ENCODE results near the gene SRP14.
"Not testable (repeated sequence)": the region's sequence is repeated elsewhere in the genome, so short reads cannot be mapped to it uniquely, and the experiment has no call there.

The SRP14 gene

DNA sequence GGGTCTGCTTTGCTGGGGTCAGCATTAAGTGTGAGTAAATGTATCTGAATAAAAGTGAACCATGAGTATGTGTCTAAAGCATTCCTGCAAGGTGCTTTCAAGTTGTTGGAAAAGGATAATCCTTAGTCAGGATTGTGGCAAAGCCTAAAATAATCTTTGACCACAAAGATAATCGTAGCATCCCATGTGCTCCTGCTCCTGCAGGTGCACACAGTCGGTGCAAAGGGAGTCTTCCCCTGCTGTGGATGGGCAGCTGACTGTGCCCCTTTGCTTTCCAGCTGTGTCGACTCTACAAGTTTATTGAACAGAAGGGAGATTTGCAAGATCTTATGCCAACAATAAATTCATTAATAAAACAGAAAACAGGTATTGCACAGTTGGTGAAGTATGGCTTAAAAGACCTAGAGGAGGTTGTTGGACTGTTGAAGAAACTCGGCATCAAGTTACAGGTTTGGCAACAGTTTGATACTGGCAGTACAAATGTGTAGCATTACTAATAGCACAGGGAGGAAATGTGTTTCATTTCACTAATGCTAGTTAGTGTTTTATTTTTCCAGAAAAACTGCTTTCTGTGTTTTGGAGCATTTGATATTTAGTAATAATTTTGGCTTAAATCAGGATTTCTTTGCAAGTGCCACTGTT, 22.6 kb downstream of the SRP14 start:
- no peak for DNase-seq

DNA sequence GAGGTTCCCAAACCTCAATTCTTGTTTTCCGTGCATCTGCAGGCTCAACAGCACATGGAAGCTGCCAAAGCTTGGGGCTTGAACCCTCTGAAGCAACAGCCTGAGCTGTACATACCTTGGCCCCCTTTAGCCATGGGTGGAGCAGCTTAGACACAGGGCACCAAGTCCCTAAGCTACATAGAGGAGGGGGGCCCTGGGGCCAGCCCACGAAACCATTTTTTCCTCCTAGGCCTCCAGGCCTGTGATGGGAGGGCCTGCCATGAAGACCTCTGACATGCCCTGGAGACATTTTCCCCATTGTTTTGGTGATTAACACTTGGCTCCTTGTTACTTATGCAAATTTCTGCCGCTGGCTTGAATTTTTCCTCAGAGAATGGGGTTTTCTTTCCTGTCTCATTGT, 24.6 kb downstream of the SRP14 start:
- DNase-seq: no peak

DNA sequence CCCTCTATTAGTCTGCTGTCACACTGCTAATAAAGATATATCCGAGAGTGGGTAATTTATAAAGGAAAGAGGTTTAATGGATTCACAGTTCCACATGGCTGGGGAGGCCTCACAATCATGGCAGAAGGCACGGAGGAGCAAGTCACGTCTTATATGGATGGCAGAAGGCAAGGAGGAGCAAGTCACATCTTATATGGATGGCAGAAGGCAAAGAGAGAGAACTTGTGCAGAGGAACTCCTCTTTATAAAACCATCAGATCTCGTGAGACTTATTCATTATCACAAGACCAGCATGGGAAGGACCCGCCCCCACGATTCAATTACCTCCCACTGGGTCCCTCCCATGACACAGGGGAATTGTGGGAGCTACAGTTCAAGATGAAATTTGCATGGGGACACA, 25.6 kb downstream of the SRP14 start:
- not testable (repeated sequence) for DNase-seq

DNA sequence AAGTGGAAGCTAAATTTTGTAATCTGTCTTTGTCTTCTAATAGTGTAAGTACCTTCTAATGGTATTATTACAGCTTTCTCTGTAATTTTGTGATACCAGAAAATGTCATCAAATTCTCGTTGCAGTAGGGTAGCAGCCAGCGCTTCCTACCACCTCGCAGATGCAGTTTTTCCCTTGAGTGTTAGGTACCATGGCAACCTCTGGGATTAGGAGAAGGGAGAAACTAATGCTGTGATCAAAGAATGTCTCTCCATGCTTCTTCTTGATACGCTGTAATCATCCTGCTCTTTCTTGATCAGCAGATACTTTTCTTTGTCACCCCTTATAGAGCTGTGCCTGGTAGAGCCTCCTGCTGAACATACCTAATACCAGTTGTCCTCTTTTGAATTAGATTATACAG, 27.7 kb downstream of the SRP14 start:
- no peak for DNase-seq

DNA sequence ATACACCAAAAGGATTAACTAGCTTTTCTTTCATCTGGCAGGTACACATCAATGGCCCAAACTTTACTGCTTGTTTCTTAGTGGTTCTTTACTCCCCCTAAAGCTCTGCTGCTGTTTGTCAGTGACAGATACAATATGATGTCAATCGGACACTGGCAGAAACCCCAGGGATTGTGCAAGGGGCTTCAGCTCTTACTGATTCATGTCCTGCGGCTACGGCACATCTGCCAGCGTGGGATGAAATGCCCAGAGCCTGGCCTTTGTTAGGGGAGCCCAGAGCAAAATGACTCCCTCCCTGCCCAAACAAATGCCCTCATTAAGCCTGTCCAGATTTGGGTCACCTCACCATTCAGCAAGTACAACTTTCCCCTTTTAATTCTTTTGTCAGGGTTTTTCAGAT, 28.3 kb downstream of the SRP14 start:
- no peak for DNase-seq

DNA sequence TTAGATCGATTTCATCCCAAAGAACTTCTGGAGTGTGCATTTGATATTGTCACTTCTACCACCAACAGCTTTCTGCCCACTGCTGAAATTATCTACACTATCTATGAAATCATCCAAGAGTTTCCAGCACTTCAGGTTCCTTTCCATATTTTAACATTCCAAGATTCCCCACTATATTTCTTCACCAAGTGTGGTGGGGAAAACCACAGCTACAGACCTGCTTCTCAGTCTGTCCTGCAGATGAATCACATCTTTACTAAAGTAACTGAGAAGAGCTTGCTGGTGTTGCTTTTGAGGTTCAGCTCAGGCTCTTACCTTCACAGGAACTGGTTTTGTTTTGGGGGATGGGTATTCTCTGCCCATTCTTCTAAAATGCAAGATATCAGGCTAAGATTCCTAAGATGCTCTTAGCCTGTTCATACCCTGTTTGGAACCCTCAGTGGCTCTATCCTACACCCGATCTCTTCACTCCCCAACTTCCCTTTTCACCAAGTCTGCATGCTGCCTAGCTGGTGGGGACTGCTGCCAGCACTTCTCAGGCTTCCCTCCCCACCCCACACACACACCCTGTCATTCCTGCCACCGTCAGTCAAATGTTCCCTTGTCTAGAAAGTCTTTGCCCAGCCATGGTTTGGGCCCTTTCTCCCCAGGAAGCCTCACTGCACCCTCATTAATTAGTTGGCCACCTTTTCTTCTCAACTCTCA, 30.8 kb downstream of the SRP14 start:
- no peak for DNase-seq

DNA sequence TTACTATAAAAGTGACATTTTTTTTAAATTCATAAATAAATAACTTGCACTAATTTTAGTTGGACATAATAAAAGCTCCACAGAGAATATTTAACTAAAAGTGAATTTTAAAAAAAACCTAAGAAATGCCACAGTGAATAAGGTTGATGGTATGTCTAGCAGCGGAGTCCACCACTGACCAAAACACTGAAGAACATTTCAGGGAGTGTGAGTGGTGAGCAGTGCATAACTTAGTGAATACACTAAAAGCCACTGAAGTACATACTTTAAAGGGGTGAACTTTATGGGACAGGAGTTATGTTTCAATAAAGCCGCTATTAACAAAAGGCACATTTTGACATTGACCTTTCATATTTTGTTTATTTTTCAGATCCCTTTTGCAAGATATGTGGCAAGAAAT, 32.3 kb downstream of the SRP14 start:
- DNase-seq: no peak

DNA sequence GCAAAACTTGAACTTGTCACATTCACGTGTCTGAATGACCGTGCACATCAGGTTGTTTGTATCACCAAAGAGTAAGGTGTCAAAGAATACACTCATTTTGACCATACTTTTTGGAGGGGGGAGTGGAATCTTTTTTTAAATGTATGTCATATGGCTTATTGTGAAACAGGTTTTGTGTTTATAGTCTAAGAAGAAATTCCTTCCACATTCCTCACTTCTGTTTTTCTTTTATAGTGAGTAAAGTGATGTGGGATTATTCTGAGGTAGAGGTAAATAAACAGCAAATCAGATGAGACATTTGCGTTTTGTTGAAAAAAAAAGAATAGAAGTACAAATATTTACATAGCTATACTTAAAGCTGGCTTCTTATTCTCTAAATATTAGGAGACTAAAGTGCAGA, 33.0 kb downstream of the SRP14 start:
- no peak for DNase-seq

DNA sequence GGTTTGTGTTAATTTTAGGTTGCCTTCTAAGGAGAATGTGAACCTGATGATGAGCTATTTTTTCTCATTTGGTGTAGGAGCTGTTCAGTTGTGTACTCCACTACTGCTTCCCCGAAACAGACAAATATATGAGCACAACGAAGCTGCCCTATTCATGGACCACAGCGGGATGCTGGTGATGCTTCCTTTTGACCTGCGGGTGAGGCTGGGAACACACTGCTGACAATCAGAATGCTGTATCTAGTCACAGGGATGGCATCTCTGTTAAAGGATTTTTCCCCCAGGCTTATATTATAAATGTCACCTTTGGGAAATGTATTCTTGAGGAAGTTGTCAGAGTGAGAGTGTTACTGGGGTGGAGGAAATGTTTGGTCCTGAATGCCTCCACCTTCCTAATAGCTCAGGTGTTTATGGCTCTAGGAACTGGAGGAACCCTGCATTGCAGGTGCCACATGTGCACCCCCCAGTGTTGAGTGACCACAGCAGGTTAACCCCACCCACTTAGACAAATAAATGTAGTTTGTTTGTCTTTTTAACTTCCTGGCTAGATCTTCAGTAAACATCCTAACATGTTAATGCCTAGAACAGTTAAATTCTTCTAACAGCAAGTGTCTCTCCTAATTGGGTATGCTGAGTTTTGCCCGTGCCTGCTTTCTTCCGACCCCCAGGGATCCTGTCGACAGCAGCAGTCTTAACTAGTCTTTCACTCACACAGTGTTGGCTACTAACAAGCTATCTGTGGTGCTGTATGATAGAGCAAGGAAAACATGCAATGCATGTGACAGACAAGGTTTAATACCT, 35.7 kb downstream of the SRP14 start:
- DNase-seq: no peak

DNA sequence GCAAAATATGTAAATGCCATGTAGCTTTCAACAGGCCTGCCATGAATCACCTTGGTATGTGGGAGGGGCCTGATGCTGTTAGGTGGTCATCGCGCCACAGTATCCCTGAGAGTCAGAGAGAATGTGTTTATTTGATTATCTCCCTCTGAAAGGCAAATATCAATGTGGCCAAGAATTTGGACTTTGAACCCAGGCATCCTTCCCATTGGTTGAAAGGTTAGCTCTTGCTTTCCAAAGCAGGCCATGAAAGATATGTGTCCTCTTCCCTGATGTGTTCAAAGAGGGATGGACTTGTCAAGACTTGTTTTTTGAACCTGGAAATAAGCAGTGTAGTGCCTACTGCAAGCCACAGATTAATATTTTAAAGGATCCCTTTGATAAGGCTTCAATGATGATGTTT, 36.7 kb downstream of the SRP14 start:
- DNase-seq: no peak

DNA sequence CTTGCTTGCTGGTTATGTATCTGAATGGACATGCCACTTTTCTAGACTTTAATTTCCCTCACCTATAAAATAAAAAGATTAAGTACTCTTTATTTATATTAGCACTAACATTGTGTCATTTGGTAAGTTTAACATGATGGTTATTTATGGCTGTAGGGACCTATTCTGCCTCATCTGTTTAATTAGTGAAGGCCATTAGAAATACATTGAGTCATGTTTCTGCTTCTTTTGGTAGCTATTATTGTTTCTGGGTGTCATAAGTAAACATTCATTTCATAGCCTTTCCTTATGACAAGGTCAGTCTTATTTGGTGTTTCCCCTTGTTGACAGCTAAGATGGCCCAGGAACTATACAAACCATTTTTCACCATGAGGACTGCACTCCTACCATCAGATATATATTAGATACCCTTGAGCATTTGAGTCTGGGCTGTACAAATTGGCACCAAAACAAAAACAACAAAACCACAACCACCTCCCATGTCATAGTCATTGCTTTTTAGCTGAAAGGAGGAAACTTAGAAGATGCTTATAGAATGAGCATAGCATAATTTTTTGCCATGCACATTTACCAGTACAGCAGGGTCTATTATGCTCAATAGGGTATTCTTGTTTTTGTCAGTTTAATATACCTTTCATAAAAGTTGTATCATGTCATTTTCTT, 39.3 kb downstream of the SRP14 start:
- DNase-seq: no peak

DNA sequence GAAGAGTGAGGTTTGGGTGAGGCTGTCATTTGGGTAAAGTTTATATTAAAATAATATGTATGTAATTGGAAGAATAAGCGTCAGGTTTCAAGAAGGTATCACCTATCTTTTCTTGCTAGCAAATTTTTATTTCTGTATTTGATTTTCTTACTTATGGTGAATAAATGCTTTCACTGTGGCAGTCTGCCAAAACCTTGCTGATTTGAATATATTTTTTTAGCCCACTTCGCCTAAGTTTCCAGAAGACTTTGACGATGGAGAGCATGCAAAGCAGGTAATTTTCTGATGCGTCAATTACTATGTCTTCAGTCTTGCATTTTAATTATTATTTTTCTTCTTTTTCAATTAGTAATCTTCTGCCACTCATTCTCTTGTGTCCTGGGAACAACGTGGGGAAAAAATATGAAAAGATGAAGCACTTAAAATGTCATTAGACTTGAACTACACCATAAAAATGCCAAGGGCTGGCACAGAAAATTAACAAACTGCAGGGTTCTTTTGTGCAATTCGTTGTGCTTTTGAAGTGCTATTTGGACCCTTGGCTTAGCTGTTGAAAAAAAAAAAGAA, 40.4 kb downstream of the SRP14 start:
- no peak for DNase-seq

DNA sequence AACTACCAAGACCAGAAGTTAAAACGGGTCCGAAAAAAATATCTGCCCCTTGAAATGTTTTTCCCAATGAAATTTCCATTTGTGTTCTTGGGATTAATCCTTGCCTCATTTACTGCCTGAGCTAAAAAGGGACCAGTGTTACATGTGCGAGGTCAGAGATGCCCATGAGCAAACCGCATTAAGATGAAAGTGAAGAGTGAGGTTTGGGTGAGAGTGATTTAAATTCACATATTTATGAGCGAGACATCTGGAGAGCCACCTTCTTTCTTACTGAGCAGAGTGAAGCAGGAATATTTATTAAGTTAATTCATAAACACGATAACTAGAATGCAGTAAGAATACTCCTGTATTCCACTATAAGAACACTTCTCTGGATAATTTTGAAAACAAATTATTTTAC, 41.3 kb downstream of the SRP14 start:
- DNase-seq: no peak

DNA sequence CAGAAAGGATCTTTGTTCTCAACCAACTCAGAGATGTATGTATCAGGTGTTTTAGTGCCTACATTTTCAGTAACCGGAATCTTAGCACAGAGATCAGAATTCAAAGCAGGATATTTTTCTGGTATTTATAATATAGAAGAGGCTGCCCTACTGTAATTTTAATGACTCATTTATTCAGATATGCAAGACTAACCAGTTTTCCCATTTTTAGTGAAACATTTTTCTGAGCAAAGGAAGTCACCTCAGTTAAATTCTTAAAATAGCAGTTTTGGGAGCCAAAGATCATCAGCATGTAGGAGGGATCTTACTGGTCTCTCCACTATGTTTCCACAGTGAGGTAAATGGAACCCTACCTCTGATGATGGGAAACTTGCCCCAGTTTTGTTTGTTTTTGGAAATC, 42.0 kb downstream of the SRP14 start:
- DNase-seq: no peak

DNA sequence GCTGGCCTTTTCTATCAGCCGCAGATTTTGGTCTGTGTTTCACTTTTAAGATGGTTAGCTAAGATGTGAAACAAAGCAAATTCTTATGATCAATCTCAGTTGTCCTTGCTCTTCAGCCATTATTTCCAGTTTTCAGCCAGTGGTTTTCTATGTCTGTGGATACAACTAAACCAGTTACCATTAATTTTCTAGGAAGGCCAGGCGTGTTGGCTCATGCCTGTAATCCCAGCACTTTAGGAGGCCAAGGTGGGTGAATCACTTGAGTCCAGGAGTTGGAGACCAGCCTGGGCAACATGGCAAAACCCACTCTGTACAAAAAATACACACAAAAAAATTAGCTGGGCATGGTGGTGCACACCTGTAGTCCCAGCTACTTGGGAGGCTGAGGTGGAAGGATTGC, 42.8 kb downstream of the SRP14 start:
- DNase-seq: not testable (repeated sequence)

DNA sequence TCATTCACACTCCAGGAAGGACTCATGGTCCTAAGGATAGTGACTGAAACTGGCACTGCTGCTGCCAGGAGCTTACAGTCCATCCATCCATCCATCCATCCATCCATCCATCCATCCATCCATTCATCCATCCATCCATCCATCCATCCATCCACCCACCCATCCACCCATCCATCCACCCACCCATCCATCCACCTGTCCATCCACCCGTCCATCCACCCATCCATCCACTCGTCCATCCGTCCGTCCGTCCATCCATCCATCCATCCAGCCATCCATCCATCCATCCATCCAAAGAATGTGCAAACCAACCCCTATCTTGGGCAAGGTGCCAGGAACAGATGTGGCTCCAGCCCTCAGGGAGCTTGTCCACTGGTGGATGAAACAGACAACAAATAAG, 46.0 kb downstream of the SRP14 start:
- DNase-seq: not testable (repeated sequence)

DNA sequence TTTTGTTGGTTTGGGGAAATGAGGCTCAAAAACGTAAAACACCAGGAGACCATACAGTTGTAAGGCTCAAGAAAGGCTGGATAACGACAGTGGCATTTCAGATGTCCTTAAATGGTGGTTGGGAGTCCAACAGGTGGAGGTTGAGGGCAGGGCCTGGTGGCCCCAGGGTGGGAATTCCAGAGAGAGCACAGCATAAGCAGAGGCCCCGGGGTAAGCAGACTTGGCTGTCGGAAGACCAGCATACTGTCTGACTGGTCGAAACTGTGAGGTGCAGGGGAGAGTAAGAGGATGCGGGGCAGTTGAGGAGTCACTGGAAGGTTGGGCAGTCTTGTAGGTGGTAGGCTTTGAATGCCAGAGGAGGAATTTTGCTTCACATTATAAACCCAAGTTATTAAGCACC, 48.3 kb downstream of the SRP14 start:
- no peak for DNase-seq

DNA sequence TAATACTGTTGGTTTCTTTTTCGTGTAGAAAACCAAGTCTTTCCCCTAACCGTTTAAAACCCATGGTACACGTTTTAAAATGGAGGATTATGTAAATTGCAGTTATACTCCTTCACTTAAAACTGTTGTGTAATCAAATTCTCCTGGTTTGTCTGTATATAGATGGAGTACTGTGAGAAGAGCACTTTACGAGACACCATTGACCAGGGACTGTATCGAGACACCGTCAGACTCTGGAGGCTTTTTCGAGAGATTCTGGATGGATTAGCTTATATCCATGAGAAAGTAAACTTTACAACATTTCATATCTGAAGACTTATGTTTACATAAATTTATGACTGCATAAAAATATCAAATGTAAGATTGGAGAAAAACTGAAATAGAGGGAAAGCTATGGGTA, 51.2 kb downstream of the SRP14 start:
- no peak for DNase-seq
